Neutrophil (primary cell): ENCODE data around the gene KCTD7.

Source experiments
- H3K27ac ChIP-seq: fragments of 200-600 bp; sonication (generic); 2 replicates; pipeline ENCODE4 v1.5.1; 2016; ENCODE audit warnings: mild to moderate bottlenecking, moderate library complexity
- H3K27me3 ChIP-seq: fragments of 200-600 bp; sonication (generic); 2 replicates; pipeline ENCODE4 v1.6.0; 2016; ENCODE audit warnings: mild to moderate bottlenecking
- H3K36me3 ChIP-seq: fragments of 200-600 bp; sonication (generic); 2 replicates; pipeline ENCODE4 v1.5.1; 2017
- H3K4me1 ChIP-seq, 2 experiments: fragments of 200-600 bp in 1 of 2; sonication (generic) in 1 of 2; 1 replicate in 1 of 2; 2 replicates in 1 of 2; pipeline versions ENCODE4 v1.5.1 to v1.6.1; 2013 to 2016; ENCODE audit warnings: low read depth in 1 of 2, low read length in 1 of 2, mild to moderate bottlenecking in 1 of 2, moderate library complexity in 1 of 2; ENCODE audit not compliant: control insufficient read depth in 1 of 2, insufficient read depth in 1 of 2
- H3K4me3 ChIP-seq, 2 experiments: fragments of 200-600 bp in 1 of 2; sonication (generic) in 1 of 2; 1 replicate in 1 of 2; 2 replicates in 1 of 2; pipeline ENCODE4 v1.5.1; 2013 to 2016; ENCODE audit warnings: low read depth in 1 of 2, low read length in 1 of 2, mild to moderate bottlenecking in 1 of 2, moderate library complexity in 1 of 2
- H3K9me3 ChIP-seq: fragments of 200-600 bp; sonication (generic); 2 replicates; pipeline ENCODE4 v1.5.1; 2016
- CTCF ChIP-seq: fragments of 200-600 bp; sonication (generic); IDR thresholded peaks from 2 replicates; pipeline ENCODE4 v1.5.1; 2016; ENCODE audit warnings: antibody characterized with exemption

The KCTD7 gene

DNA sequence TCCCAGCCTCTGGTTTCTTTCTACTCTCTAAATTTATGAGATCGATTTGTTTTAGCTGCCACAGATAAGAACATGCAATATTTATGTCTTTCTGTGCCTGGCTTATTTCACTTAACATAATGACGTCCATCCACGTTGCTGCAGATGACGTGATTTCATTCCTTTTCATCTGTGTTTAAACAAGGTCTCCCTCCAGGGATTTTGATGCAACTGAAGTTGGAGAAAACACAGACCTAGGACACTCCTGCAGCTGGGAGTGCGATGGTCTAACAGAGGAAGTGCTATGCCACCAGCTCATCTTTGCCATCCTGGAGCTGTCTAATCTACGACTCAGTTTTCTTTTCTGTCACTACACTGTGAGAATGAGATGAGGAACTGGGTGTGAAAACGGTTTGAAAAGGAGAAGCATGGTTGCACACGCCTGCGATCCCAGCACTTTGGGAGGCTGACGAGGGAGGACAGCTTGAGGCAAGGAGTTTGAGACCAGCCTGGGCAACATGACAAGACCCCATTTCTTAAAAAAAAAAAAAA, 1.5 kb upstream of the KCTD7 start:
- Histone ChIP-seq H3K4me3 (peak overlapping the region; percentile 87 to 95), H3K27me3 (peaks cover 26% of the 10 kb centered on the region), H3K36me3 (no peaks in the 10 kb centered on the region), H3K27ac (peak overlapping the region; percentile 97), H3K4me1 (peaks cover 35 to 39% of the 10 kb centered on the region in 2 experiments), H3K9me3 (no peaks in the 10 kb centered on the region)
- TF ChIP-seq CTCF: no peak

DNA sequence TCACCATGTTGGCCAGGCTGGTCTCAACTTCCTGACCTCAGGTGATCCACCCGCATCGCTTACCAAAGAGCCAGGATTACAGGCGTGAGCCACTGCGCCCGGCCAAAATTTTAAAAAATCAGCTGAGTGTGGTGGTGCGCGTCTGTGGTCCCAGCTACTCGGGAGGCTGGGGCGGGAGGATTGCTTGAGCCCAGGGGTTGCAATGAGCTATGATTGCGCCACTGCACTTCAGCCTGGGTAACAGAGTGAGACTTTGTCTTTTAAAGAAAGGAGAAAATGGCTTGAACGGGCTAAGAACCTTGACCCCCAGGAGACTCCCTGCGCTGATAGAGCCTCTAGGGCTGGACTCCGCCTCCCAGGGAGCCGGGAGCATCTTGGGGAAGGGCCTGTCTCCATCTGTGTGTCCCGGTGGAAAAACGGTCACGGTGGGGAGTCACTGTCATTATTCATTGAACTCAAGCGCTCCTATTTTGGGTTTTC, 760 bp upstream of the KCTD7 start:
- peaks cover 19% of the 10 kb centered on the region for H3K27me3 ChIP-seq
- peak overlapping the region; percentile 87 to 95 for H3K4me3 ChIP-seq
- H3K9me3 ChIP-seq: no peaks in the 10 kb centered on the region
- H3K4me1 ChIP-seq: peaks cover 35 to 39% of the 10 kb centered on the region in 2 experiments
- no peak for TF ChIP-seq CTCF
- H3K27ac ChIP-seq: peak overlapping the region; percentile 97
- H3K36me3 ChIP-seq: no peaks in the 10 kb centered on the region

- Histone ChIP-seq H3K27me3 (peaks cover 4% of the 10 kb centered on the region), H3K9me3 (no peaks in the 10 kb centered on the region), H3K4me1 (peaks cover 35 to 39% of the 10 kb centered on the region in 2 experiments), H3K4me3 (peak overlapping the region; percentile 87 to 95), H3K27ac (peak overlapping the region; percentile 97), H3K36me3 (peaks cover 12% of the 10 kb centered on the region)
- TF ChIP-seq CTCF: no peak
These were observed 761 bp downstream of the KCTD7 start for GRCh38 chr7:66629222-66630062.

DNA sequence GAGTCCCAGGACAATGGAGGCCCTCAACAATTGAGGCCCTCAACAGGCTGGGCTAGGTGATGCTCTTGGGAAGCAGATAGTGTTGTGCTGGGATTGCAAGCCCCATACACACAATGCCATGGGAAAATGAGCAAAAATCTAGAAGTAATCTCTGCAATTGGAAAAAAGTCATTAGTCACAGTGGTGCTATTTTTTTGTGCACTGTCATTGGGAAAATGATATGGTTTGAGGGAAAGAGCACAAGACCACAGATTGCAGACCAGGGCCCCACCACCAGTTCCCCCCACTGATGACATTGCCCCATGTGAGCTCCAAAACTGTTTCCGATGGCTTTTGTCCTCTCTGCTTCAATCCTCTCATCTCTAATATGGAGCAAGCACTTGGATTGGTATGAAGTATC, 1.9 kb downstream of the KCTD7 start:
- Histone ChIP-seq H3K4me1 (peaks cover 35 to 39% of the 10 kb centered on the region in 2 experiments), H3K4me3 (no peak overlapping the region), H3K27ac (peak overlapping the region; percentile 97), H3K27me3 (no peaks in the 10 kb centered on the region), H3K9me3 (no peaks in the 10 kb centered on the region), H3K36me3 (peaks cover 19% of the 10 kb centered on the region)
- TF ChIP-seq CTCF: no peak

DNA sequence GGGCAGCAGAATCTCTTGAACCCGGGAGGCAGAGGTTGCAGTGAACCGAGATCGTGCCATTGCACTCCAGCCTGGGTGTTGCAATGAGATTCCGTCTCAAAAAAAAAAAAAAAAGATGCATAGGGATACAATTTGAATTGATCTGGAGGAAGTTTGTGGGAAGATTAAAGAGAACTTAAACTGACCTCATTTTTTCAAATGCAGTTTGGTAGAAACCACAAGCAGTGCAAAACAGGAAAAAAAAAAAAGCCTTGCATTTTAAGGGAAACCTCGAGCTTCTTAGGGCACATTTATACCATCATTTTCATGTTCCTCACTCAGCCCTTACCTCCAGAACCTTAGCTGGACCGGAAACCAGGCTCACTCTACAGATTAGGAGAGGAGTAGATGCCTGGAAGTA, 2.8 kb downstream of the KCTD7 start:
- Histone ChIP-seq H3K27me3 (no peaks in the 10 kb centered on the region), H3K4me3 (no peak overlapping the region), H3K9me3 (no peaks in the 10 kb centered on the region), H3K36me3 (peaks cover 23% of the 10 kb centered on the region), H3K4me1 (peaks cover 35 to 39% of the 10 kb centered on the region in 2 experiments), H3K27ac (no peak overlapping the region)
- TF ChIP-seq CTCF: no peak
